ENCODE measurements around the gene NACC2.
A peak's percentile ranks its signal among the peaks of the same experiment; 100 is the strongest.
"Not testable (repeated sequence)": the region's sequence is repeated elsewhere in the genome, so short reads cannot be mapped to it uniquely, and the experiment has no call there.

The NACC2 gene

GRCh38 chr9:136045595-136046553 is 49.2 kb downstream of the NACC2 start:
- peak; percentile 34 for DNase-seq (ENCODE audit: low spot score)

GRCh38 chr9:136044971-136045594 is 50.0 kb downstream of the NACC2 start:
- DNase-seq (ENCODE audit: low spot score): no peak

GRCh38 chr9:136044207-136044970 is 50.7 kb downstream of the NACC2 start:
- DNase-seq (ENCODE audit: low spot score): no peak

GRCh38 chr9:136043441-136043991 is 51.6 kb downstream of the NACC2 start:
- DNase-seq (ENCODE audit: low spot score): peak; percentile 32

- DNase-seq (ENCODE audit: low spot score): no peak
Measured at GRCh38 chr9:136042541-136042940, 52.5 kb downstream of the NACC2 start.

DNA sequence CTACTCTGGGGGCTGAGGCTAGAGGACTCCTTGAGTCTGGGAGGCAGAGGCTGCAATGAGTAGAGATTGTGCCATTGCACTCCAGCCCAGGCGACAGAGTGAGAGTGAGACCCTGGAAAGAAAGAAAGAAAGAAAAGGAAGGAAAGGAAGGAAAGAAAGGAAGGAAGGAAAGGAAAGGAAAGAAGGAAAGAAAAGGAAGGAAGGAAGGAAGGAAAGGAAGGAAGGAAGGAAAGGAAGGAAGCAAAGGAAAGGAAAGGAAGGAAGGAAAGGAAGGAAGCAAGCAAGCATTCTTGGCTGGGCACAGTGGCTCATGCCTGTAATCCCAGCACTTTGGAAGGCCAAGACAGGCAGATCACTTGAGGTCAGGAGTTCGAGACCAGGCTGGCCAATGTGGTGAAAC is 54.2 kb downstream of the NACC2 start:
- DNase-seq (ENCODE audit: low spot score): not testable (repeated sequence)

GRCh38 chr9:136039488-136039887 is 55.6 kb downstream of the NACC2 start:
- DNase-seq (ENCODE audit: low spot score): no peak

DNA sequence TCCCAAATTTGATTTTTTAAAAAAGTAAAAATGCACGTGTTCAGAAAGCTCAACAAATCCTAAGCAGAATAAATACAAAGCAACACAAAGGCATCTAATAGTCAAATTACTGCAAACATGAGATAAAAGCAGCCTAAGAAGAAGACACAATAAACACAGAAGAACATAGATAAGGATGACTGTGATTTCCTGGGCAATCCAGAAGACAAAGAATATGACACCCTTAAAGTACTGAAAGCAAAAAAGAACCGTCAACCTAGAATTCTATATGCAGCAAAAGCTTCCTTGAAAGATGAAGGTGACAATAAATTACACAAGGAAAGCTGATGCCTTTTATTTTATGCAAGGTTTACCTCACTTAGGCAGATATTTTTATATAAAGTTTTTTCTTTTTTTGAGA is 58.2 kb downstream of the NACC2 start:
- DNase-seq (ENCODE audit: low spot score): no peak

- no peak for DNase-seq (ENCODE audit: low spot score)
Measured at GRCh38 chr9:136036050-136036449, 59.0 kb downstream of the NACC2 start.

DNA sequence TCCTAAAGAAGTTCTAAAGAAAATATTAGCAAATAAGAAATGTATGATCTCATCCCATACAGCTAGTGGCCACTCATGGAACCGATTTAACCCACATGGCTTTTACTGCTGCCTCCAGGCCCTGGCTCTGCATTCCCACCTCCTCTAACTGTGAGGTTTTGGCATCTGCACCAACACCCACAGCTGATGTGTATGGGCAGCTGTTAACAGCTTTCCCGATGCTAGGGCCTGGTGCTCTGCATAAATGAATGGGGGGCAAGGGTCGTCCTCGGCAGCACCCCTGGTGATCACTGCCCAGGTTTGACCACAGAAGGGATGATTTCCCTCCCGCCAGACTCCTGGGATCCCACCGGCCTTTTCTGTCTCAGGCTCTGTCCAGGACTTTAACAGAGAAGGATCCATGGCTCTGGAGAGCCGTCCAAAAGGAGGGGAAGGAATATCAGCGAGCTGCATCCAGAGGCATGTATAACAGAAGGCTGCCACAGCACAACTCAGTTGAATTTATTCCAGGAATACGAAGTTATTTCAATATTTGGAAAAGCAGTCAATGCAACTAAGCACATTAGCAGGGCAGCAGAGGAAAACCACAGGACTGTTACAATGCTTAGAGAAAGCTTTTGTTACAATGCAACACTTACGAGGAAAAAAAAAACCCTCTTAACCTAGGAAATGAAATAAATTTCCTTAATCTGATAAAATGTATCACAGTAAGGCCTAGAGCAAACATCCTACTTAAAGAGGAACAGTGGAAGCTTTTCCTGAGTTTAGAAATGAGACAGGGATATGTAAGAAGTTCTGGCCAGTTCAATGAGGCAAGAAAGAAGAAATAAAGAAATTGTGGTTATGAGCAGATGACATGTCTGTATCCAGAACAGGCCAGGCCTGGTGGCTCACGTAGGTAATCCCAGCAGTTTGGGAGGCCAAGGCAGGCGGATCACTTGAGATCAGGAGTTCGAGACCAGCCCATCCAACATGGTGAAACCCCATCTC is 63.1 kb downstream of the NACC2 start:
- no peak for DNase-seq (ENCODE audit: low spot score)

DNA sequence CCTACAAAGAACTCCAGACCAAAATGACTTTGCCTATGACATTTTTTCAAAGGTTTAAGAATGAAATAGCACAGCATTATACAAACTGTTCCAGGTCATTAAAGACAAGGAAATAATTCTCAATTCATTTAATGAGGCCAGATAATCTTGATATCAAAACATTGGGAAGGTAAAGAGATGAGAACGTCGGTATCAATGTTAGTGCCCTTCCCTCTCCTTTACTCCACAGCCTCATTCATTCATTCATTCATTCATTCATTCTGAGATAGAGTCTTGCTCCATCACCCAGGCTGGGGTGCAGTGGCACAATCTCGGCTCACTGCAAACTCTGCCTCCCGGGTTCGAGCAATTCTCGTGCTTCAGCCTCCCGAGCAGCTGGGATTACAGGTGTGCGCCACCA is 64.0 kb downstream of the NACC2 start:
- no peak for DNase-seq (ENCODE audit: low spot score)

- DNase-seq (ENCODE audit: low spot score): no peak
Measured at GRCh38 chr9:136029556-136029955, 65.5 kb downstream of the NACC2 start.

GRCh38 chr9:136028760-136029470 is 66.2 kb downstream of the NACC2 start:
- DNase-seq (ENCODE audit: low spot score): no peak

DNA sequence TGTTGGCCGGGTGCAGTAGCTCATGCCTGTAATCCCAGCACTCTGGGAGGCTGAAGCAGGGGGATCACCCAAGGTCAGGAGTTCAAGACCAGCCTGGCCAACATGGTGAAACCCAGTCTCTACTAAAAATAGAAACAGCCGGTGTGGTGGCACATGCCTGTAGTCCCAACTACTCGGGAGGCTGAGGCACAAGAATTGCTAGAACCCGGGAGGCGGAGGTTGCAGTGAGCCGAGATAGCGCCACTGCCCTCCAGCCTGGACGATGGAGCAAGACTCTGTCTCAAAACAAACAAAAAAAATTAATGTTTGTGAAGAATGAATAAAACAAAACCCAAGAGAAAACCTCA is 68.2 kb downstream of the NACC2 start:
- not testable (repeated sequence) for DNase-seq (ENCODE audit: low spot score)

DNA sequence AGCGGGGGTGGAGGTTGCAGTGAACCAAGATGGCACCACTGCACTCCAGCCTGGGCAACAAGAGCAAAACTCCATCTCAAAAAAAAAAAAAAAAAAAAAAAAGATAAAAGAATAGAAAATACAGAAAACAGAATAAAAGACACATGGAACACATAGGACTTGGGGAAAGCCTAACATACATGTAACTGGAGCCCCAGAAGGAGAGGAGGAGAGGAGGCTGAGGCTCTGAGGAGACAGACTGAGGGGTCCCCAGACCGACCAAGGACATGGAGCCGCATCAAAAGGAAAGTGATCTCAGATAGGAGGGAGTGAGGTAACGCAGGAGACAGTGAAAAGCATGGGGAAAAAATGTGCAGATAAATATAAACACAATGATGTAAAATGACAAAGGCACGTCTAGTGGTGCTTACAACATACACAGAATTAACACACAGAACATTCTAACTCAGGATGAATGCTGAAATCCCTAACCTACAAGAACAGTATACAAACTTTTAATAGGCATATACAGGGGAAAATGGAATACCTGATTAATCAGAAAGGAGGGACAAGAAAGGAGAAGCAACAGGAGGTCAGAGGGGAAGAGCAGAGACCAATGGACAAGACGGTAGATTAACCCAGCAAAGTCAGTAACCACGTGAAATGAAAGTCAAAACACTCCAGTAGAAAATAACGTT is 68.7 kb downstream of the NACC2 start:
- no peak for DNase-seq (ENCODE audit: low spot score)

DNA sequence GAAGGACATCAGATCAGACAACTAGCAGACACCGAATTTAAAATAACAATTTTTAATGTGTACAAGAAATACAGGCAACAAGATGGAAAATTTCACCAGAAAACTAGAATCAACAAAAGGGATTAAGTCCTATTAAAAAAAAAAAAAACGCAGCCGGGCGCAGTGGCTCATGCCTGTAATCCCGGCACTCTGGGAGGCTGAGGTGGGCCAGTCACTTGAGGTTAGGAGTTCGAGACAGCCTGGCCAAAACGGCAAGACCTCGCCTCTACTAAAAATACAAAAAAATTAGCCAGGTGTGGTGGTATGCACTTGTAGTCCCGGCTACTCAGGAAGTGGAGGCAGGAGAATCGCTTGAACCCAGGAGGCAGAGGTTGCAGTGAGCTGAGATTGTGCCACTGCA is 69.6 kb downstream of the NACC2 start:
- no peak for DNase-seq (ENCODE audit: low spot score)

- no peak for DNase-seq (ENCODE audit: low spot score)
Measured at GRCh38 chr9:136024696-136025316, 70.3 kb downstream of the NACC2 start.

DNA sequence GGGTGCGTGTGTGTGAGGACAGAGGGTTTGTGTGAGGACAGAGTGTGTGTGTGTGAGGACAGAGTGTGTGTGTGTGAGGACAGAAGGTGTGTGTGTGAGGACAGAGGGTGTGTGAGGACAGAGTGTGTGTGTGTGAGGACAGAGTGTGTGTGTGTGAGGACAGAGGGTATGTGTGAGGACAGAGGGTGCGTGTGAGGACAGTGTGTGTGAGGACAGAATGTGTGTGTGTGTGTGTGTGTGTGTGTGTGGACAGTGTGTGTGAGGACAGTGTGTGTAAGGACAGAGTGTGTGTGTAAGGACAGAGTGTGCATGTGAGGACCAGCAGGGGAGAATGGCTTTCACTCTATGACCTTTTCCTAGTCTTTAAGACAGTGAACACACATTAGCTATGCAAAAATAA is 70.8 kb downstream of the NACC2 start:
- no peak for DNase-seq (ENCODE audit: low spot score)

DNA sequence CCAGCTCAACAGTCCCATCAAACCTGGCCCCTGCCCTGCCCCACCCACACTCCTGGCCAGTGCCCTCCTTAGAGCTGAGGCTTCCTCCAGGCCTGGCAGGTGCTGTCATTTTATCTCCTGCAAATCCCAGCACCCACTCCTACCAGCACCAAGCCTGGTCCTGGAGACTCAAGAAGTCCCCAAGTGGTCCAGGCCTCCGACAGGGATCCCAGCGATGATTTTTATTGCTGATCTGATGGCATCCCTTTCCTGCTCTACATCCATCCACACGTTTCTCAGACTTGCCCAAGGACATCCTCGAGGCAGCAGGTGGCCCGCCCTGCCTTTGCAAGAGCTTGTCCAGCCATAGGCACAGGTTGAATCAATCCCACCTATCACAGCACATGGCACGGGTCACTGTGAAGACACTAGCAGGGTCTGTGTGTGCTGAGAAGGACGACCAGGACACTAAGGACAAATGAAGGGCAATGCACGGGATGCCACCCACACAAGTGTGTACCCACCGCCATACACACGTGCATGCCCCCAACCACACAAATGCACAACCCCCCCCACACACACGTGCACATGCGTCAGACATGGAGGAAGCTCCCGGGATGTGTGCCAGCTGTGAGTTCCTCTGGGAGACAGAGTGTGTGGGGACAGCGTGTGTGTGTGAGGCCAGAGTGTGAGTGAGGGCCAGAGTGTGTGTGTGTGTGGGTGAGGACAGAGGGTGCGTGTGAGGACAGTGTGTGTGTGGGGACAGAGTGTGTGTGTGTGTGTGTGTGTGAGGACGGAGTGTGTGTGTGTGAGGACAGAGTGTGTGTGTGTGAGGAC is 71.5 kb downstream of the NACC2 start:
- DNase-seq (ENCODE audit: low spot score): no peak
